ENCODE results near the gene PRDM11.

Gene PRDM11

DNA sequence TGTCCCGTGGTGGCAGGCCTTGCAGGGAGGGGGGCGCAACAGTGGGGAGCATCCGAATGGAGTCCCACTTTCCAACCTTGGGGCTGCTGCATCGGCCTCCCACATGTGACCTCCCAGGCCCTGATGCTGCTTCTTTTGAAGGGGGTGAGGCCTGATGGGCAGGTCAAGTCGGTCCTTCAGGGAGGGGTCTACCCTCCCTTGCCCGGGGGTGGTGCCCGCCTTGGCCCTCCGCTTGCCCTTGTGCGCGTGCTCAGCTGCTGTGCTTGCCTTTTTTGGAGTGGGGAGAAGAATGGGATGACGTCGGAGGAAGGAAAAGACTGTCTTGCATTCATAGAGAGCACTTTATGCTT is 66.9 kb downstream of the PRDM11 start:
- no peak for DNase-seq

DNA sequence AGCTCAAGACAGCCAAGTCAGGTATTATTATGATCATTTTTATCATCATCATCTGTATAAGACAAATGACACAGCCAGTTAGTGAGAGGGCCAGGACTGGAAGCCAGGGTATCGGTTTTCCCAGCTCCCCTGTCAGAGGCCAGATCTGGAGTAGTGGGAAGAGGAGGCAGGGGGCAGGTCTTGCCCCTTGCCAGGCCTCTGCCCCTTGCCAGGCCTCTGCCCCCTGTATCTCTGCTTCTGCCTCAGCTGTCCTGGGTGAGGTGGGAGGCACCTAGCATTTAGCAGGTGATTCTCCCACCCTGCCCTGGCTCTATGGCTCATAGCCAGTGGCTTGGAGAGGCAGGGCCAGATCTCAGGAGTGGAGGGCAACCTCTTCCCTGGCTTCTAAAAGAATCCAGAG is 67.3 kb downstream of the PRDM11 start:
- DNase-seq = no peak

DNA sequence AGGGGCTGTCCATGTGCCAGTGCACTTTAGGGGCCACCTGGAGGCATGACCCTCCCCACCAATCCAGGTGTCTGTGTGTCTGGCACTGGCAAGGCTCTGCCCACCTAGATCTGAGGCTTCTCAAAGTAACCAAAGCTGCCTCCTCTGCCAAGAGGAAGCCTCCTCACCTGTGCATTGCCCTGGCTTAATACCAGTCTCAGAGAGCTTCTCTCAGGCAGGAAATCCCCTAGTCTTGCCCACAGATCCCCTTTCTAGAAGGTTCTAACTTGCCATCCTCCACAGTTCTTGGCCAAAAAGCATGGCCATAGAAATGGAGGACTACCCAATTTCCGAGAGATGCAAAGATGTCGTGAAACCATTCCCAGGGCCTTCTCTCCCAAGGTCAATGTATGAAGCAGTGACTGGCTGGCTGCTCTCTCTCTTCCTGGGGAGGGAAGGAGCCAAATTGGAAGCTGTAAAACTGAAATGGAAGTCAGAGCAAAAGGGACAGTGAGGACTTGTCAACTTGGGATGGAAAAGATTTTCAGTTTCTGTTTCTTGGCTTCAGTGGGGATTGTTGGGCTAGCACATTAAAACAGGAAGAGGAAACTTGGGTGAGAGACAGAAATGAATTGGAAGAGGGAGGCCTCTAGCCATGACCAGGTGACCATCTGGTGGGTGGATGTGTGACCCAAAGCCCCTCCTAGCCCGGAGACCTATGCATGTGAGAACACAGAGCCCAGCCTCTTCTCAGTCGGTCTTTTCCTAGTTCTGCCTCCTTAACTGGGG is 68.8 kb downstream of the PRDM11 start:
- no peak for DNase-seq

DNA sequence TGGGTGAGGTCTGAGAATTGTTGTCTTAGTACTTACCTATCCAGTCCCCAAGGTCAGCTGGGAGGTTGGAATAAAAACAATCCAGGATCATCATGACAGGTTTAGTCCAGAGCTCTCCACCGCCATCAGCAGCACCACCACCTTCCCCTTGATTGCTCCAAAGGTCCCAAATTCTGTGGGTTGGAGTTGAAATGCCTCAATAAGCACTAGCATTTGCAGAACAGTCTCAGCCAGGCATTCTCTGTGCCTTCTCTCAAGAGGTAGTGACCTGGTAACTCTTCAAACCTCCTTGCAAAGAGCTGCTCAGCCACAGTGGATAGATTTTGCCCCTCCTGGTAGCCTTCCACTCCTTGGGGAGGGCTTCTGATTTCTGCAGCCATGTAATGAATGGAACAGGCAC is 69.6 kb downstream of the PRDM11 start:
- no peak for DNase-seq

DNA sequence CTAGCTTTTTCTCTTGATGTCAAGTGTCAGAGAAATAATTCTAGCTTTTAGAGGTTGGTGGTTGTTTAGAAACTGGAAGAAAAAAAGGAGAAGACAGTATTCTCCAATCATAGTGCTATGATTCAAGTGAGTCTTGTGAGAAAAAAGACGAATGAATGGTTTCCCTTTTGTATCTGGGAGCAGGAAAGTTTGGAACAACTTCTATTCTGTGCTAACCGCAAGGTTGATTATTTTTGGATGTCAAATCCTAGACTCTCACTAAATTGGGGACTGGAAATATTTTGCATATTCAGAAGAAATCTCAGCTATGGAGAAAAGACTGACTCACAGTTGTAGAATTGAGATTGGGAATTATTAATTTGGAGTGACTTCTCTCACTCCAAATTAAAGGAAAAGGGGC is 70.5 kb downstream of the PRDM11 start:
- DNase-seq = no peak

DNA sequence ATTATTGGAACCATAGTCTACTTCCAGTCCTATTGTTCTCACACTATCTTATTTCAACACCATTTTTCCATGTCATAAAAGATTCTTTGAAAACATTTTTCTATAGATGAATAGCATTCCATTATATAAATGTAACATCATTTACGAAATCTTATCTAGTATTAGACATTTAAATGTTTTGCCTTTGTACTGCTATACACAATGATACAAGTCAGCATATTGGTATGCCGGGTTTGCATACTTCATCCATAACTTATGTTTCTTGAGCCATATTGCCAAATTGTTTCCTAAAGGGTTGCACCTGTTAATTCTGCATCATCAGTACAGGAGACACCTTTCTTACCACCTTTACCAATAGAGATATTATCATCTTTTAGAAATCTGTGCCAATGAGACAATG is 71.6 kb downstream of the PRDM11 start:
- no peak for DNase-seq

DNA sequence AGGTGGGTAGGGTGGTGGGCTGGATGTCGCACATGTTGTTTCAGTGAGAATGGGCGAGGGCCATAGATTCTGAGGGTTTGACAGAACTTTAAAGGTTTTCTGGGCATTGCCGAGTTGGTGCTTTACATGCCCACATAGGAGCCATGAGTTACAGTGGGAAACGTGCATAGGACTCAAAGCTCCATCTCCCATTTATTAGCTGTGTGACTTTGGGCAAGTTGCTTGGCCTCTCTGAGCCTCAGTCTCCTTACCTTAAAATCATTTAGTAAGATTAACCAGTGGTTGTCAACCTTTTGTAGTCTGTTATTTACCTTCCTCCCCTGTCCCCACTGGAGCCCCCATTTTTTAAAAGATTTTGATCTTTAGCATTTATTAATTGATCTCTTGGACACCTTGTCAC is 72.3 kb downstream of the PRDM11 start:
- no peak for DNase-seq

DNA sequence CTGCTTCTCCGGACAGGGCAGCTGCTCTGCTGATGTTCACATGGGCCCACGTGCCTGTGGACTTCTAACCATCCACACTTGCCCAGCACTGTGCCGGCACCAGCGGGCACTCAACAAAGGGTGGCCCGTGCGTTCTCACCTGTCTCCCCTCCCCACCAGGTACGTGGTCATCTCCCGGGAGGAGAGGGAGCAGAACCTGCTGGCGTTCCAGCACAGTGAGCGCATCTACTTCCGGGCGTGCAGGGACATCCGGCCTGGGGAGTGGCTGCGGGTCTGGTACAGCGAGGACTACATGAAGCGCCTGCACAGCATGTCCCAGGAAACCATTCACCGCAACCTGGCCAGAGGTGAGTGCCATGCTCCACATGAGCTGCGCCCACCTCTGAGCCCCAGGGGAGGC is 73.0 kb downstream of the PRDM11 start:
- DNase-seq = no peak

DNA sequence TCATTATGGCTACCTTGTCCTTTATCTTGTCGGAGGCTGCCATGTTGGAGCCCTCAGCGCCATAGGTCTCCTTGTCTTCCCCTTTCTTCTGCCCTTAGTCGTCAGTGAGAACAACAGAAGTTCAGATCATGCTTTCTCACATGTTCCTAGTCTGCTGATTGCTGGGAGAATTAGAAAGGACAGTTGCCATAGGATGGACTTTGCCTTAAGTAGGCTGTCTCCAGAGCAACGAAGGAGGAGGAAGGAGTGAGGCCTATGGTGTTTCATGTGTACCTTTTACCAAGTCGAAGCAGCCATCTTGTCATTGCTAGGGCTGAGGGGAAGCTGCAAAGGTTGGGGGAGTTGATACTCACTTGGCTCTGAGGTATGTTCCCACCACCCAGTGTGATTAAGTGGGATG is 77.1 kb downstream of the PRDM11 start:
- no peak for DNase-seq

DNA sequence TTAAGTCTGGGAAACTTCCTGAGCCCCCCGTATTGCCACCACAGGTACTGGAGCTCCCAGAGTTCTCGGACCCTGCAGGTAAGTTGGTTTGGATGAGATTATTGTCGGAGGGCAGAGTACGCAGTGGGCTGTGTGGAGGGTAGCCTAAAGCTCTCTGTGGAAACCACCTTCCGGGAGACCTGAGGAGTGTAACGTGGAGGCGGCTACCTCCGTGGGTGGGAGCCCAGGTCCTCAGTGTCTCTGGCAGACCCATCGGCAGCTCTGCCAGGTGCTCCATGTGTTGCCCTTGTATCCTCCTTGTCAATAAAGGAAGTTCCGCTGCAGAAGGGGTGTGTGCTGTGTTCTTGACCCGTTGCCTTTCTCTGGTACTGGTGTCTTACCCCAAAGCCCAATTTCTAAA is 78.3 kb downstream of the PRDM11 start:
- no peak for DNase-seq

DNA sequence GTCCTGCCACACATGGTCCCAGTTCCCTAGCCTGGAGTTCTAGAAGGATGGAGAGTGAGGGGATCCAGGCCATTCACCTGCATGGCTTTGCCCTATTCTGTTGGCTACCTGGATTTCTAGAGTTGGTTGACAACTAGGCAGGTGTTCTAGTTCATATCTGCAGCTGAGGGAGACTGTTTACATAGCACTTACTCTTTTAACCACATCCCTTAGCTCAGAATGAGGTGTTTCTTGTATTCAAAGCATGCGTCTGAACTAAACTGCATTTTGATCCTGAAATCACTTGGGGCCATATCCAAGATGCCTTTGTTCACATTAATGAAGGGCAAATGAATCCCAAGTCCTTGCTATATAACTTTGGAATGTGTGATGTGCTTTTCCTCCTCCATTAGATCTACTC is 78.8 kb downstream of the PRDM11 start:
- DNase-seq = no peak

DNA sequence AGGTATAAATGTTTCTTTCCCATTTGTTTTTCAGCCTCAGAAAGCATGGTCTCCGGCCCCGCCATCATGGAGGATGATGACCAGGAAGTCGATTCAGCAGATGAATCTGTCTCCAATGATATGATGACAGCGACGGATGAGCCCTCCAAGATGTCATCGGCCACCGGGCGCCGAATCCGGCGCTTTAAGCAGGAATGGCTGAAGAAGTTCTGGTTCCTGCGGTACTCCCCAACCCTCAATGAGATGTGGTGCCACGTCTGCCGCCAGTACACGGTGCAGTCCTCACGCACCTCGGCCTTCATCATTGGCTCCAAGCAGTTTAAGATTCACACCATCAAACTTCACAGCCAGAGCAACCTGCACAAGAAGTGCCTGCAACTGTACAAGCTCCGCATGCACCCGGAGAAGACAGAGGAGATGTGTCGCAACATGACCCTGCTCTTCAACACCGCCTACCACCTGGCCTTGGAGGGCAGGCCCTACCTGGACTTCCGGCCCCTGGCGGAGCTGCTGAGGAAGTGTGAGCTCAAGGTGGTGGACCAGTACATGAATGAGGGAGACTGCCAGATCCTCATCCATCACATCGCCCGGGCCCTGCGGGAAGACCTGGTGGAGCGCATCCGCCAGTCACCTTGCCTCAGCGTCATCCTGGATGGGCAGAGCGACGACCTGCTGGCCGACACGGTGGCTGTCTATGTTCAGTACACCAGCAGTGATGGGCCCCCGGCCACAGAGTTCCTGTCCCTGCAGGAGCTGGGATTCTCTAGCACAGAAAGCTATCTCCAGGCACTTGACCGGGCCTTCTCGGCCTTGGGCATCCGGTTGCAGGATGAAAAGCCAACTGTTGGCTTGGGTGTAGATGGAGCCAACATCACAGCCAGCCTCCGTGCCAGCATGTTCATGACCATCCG is 79.8 kb downstream of the PRDM11 start:
- DNase-seq = no peak

DNA sequence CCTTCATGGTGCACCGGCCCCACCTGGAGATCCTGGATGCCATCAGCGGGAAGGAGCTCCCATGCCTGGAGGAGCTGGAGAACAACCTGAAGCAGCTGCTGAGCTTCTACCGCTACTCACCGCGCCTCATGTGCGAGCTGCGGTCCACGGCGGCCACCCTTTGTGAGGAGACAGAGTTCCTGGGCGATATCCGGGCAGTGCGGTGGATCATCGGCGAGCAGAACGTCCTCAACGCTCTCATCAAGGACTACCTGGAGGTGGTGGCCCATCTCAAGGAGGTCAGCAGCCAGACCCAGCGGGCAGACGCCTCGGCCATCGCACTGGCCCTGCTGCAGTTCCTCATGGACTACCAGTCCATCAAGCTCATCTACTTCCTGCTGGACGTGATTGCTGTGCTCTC is 80.5 kb downstream of the PRDM11 start:
- DNase-seq = no peak

DNA sequence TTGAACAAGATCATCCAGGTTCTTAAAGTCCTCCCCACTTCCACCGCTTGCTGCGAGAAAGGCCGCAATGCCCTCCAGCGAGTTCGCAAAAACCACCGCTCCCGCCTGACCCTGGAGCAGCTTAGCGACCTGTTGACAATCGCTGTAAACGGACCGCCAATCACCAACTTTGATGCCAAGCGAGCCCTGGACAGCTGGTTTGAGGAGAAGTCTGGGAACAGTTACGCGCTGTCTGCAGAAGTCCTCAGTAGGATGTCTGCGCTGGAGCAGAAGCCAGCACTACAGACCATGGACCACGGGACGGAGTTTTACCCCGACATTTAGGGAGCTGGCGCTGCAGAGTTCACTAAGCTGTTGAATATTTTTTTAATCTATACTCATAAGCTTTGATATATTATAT is 81.4 kb downstream of the PRDM11 start:
- DNase-seq = no peak

DNA sequence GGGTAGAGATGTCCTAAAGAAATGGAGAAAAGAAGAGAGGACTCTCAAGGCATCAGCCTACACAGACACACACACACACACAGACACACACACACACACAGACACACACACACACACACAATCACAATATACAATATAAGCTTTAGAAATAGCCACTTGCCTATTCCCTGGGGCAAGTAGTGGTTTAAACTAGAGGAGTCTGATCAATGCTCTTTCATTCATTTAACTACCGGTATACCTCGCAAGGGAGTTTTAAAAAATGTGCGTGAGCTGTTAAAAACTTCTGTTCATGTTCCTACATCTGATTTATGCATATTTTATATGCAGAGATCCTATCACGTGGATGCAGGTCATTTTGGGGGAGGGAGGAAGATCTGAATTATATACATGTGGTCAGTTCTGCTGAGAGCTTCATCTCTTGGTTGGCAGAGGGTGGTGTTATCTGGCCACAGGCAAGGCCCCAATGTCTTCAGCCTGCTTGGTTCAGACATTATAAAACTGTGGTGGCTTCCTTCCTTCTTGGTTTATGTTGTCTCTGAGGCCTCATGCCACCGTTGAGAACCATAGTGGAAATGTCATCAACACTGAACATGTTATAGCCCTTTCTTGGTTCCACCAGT is 83.1 kb downstream of the PRDM11 start:
- no peak for DNase-seq

DNA sequence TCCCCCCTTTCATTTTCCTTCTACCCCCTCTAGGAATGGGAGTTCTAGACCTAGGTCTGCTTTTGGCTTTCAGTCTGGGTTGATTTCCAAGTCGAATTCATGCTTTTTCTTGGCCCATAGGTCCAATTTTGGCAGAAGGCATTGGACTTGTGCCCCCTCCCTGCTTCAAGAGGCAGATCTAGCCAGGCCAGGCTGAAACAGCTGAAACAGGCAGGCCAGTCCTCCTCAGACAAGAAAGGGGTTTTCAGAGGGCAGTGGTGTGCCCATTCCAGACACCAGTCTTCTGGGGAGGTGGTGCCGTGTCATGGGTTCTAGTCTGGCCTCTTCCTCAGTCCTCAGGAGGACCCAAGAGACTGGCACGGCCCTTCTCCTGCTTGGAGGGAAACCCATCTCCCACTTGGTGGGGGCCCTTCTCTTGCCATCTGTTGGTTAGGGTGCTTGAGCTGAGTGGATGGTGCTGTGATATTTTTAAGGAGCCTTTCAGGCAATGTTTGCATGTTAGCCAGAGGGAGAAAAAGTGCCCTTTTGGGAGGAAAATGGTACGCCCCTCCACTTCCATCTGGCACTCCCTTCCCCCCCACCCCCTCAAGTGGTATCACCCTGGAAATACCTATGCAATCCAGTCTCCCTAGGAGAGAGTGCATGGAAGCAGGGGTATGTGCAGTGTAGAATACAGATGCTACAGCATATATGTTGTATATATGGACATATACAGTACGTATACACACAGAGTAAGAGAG is 86.1 kb downstream of the PRDM11 start:
- DNase-seq = no peak

DNA sequence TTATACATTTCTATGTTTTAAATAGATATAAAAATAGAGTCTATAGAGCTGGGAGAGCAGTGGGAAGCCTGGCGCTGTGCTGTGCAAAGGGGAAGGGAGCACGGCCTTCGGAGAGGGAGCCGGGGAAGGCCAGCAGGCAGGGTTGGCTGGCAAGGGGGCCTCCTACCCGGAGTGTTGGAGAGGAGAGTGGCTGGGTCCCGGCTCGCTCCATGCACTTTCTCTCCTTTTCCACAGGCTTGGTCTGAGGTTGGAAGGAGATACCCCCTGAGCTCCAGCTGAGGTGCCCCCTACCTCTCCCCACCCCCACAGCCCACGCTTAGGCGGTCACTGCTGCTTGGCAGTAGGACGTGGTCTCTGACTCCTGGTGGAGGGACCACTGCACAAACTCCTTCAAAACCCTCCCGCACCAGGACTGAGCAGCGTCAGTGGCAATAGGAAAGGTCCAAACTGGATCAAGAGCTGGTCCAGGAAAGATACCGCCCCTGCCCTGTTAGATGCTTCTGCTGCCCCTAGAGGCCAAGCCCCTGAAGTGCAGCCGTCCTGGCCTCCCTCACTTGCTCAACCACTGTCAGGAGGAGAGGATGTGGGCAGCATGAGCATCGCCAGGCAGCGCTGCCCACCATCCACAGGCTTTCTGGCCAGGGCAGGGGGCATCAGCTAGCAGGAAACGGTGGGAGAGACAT is 86.8 kb downstream of the PRDM11 start:
- peak; percentile 68 for DNase-seq

DNA sequence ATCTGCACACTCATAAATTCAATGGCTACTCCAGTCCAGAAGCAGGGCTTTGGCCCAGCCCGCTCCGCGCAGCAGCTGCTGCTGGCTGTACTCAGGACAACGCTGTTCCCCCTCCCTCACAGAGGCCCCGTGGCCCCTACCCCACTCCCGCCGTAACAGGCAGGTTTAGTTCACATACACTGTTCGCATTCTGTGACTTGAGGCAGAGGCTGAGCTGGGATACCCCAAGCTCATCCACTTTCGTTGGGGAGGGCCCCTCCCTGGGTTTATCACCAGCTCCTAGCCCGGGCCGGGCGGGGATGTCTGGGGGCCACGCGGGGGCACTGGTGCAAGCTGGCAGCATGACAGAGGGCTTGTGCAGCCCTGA is 87.3 kb downstream of the PRDM11 start:
- DNase-seq = no peak

DNA sequence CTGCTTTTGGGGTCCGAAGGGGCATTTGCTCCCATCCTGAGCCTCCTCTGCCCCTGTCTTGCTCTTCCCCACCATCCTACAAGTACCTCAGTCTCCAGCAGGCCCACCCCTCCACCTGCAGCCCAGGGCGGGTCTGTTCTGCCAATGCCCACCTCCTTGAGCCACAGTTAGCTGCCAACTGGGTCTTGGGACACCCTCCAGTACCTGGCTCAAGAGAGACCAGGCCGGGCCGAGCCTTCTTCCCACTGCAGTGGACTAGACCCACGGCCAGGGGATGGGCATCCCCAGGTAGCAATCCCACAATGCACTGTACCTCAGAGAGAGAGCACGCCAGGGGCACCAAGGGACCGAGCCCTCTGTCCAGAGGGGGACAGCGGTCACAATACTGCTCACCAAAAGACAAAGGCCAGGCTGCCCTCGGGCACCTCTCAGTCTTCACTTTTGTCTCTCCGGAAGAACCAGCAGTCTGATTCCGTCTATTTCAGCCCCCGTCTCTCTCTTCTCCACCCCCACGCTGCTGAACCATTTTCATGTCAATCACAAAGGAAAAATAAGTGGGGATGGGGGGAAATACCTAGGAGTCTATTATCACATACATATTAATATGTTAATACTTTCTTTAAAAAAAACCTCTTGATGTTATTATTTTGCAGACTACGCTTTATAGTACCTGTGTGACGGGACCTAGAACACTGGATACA is 88.0 kb downstream of the PRDM11 start:
- DNase-seq = no peak

DNA sequence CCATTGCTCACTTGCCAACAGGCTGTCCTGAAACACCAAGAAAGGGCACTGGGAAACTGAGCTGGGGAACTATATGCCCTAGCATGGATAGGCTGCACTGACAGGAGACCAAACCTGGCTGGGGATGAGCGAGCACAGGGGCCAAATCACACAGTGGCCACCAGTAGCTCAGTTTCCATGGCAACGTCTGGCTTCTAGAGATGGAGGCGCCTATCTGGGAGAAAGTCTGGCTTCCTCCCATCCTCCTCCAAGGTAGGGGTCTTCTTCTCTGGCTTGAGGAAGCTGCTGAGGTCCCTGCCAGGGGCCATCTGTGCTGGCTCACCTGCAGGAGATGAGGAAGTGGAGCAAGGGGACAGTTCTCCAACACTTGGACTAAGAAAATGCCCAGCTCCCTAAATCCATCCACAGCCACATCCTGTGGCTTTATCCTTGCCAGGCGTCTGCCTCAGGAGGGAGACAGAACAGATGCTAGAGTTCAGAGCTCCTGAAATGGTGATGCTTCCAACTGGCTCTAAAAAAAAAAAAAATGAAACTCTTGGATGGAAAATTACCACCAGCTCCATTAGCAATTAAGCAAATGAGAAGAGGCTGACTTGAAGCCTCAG is 91.4 kb downstream of the PRDM11 start:
- no peak for DNase-seq

DNA sequence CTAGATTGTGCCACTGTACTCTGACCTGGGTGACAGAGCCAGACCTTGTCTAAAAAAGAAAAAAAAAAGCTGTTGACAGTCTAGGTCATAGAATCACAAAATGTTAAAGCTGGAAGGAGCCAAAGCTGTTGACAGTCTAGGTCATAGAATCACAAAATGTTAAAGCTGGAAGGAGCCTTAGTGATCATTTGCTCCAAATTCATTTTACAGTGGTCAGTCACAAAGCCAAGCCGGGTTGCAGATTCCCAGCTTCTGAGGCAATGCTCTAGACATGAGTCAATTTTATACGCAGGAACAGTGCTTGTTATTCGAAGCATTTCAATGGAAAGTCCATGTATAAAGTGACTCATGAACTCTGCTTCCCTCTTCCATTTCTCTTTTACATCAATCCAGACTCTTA is 92.3 kb downstream of the PRDM11 start:
- no peak for DNase-seq

DNA sequence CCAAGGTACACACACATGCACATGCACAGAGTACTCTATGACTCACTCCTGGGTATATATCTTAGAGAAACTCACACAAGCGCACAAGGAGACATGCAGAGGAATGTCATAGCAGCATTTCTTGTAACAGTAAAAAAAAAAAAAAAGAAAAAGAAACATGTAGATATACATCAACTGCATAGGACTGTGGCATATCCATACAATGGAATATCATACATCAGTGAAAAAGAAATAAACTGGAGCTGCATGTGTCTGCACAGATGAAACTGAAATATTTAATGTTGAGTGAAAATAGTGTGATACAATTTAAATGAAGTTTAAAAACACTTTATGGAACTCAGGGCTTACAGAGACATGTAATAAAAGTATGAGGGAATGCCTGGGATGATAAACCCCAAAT is 93.3 kb downstream of the PRDM11 start:
- no peak for DNase-seq
